A673 (cell line): ENCODE data around the gene OSBPL3.

Experiments
- CTCF ChIP-seq: fragments of 300-800, 200-600 bp; sonication (generic); conservative IDR thresholded peaks from 2 replicates; pipeline ENCODE4 v1.5.1; 2017; ENCODE audit warnings: low read depth, mild to moderate bottlenecking, antibody characterized with exemption, low read length, moderate library complexity, mixed read lengths
- EZH2 ChIP-seq: fragments of 200-600 bp; sonication (generic); IDR thresholded peaks from 2 replicates; pipeline ENCODE4 v1.6.1; 2017; ENCODE audit warnings: borderline replicate concordance, low read depth, mild to moderate bottlenecking, mixed read lengths, antibody characterized with exemption, low read length; ENCODE audit not compliant: poor library complexity, severe bottlenecking

GRCh38 chr7:24861336-24861735 lies 118.6 kb downstream of the OSBPL3 start:
- TF ChIP-seq CTCF, result no peak
- no peak for TF ChIP-seq EZH2
